ENCODE measurements around the gene KLHL22.

GRCh38 chr22:20439928-20440575 lies 55.5 kb downstream of the KLHL22 start:
- TF ChIP-seq, protein P1, sequence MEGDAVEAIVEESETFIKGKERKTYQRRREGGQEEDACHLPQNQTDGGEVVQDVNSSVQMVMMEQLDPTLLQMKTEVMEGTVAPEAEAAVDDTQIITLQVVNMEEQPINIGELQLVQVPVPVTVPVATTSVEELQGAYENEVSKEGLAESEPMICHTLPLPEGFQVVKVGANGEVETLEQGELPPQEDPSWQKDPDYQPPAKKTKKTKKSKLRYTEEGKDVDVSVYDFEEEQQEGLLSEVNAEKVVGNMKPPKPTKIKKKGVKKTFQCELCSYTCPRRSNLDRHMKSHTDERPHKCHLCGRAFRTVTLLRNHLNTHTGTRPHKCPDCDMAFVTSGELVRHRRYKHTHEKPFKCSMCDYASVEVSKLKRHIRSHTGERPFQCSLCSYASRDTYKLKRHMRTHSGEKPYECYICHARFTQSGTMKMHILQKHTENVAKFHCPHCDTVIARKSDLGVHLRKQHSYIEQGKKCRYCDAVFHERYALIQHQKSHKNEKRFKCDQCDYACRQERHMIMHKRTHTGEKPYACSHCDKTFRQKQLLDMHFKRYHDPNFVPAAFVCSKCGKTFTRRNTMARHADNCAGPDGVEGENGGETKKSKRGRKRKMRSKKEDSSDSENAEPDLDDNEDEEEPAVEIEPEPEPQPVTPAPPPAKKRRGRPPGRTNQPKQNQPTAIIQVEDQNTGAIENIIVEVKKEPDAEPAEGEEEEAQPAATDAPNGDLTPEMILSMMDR (conservative IDR thresholded peaks at IDR 0.05; ENCODE audit: low read depth, low read length), result no peak
- TF ChIP-seq EZH2 (IDR thresholded peaks at IDR 0.05; ENCODE audit: borderline replicate concordance, low read depth, low read length, poor library complexity, severe bottlenecking), result no peak
